ENCODE measurements around the gene DNAJA3. TPM values are rescaled to one million over a fixed set of nuclear protein-coding genes. Genes with fewer than 3 reads are reported as not detected.

Gene DNAJA3
- total and polyA plus RNA-seq, 10 of the 15 experiments (the other 5 are each of a cell fraction or from before 2014, with no cell fraction given): 8.4 to 141 (median 60.8) TPM

GRCh38 chr16:4505356-4506147 is 79.9 kb downstream of the DNAJA3 start (continued):
- TF ChIP-seq SKIL (IDR thresholded peaks at IDR 0.05; ENCODE audit: low read depth, poor library complexity, severe bottlenecking) (no peak), CBX5 (IDR thresholded peaks at IDR 0.05; ENCODE audit: low read depth) (no peak), POLR2A (IDR thresholded peaks at IDR 0.05; ENCODE audit: low read depth, low read length) (0 out of 2 replicates have a peak, but pooled peaks have one; percentile 43), E2F4 (IDR thresholded peaks at IDR 0.05; ENCODE audit: low read depth, low read length) (no peak), PBX3 (IDR thresholded peaks at IDR 0.05; ENCODE audit: insufficient replicate concordance, low read depth, low read length) (no peak), SIN3A (IDR thresholded peaks at IDR 0.05; ENCODE audit: low read depth, low read length) (no peak), ZBTB11 (CRISPR knock-in tag; IDR thresholded peaks at IDR 0.05) (no peak), ASH2L (IDR thresholded peaks at IDR 0.05; ENCODE audit: borderline replicate concordance, low read depth) (no peak), CEBPB (IDR thresholded peaks at IDR 0.05; ENCODE audit: borderline replicate concordance in 1 of 2, low read depth in 2 of 2, low read length in 2 of 2) (no peak), E4F1 (IDR thresholded peaks at IDR 0.05; ENCODE audit: borderline replicate concordance, partially characterized antibody) (no peak), NBN (IDR thresholded peaks at IDR 0.05) (no peak), SMARCA5 (IDR thresholded peaks at IDR 0.05) (no peak), GATAD2B (conservative IDR thresholded peaks at IDR 0.05; ENCODE audit: low read depth) (peak; percentile 29; the same call in 1 of the 2 replicates), EGR1 (IDR thresholded peaks at IDR 0.05; ENCODE audit: borderline replicate concordance in 1 of 2, low read depth in 2 of 2, low read length in 2 of 2) (no peak), ZNF274 (IDR thresholded peaks at IDR 0.05; ENCODE audit: insufficient read depth, insufficient read length) (no peak), TCF7 (IDR thresholded peaks at IDR 0.05; ENCODE audit: borderline replicate concordance) (no peak), SPI1 (IDR thresholded peaks at IDR 0.05; ENCODE audit: borderline replicate concordance, insufficient read depth, low read depth, low read length) (peak; percentile 92), ATF7 (IDR thresholded peaks at IDR 0.05; ENCODE audit: low read depth) (peak; percentile 63), ZBED1 (IDR thresholded peaks at IDR 0.05; ENCODE audit: borderline replicate concordance) (no peak), SMAD5 (IDR thresholded peaks at IDR 0.05; ENCODE audit: low read depth) (no peak)

Data from GM12878 (cell line).